GM12864 (cell line): ENCODE results near the gene ID1.

Experiments used
- DNase-seq: peaks from one replicate; pipeline ENCODE4 v3.0.0-alpha.2; 2011; ENCODE audit warnings: low read depth
- H3K4me3 ChIP-seq: 2 replicates; pipeline ENCODE4 v1.5.1; 2011; ENCODE audit warnings: mild to moderate bottlenecking, low read depth, low read length, control low read depth
- CTCF ChIP-seq: IDR thresholded peaks from 2 replicates; pipeline ENCODE4 v1.5.1; 2011; ENCODE audit warnings: low read depth, mild to moderate bottlenecking, moderate library complexity, low read length, control low read depth, inconsistent platforms; ENCODE audit errors: missing control alignments

Gene ID1

GRCh38 chr20:31605031-31605901, at the start of gene ID1:
Gene ID1 (plus strand): TSS chr20:31605289. CDS start chr20:31605388, 99 bp downstream.
- no peak for TF ChIP-seq CTCF
- H3K4me3 ChIP-seq: peak within 1 kb of the TSS; percentile 59
- peak; percentile 36 for DNase-seq

GRCh38 chr20:31559704-31560093, 45.4 kb upstream of the ID1 start:
- H3K4me3 ChIP-seq: no peak overlapping the region
- DNase-seq: no peak
- TF ChIP-seq CTCF: no peak

- H3K4me3 ChIP-seq: no peak overlapping the region
- peak; percentile 91 for TF ChIP-seq CTCF
- DNase-seq: no peak
Observed at GRCh38 chr20:31560094-31560745, 44.9 kb upstream of the ID1 start.

GRCh38 chr20:31560746-31561598, 44.1 kb upstream of the ID1 start:
- DNase-seq: no peak
- H3K4me3 ChIP-seq: no peak overlapping the region
- TF ChIP-seq CTCF: no peak

- H3K4me3 ChIP-seq: no peak overlapping the region
- no peak for DNase-seq
- no peak for TF ChIP-seq CTCF
Observed at GRCh38 chr20:31562241-31562640, 42.8 kb upstream of the ID1 start.

GRCh38 chr20:31564284-31564683, 40.8 kb upstream of the ID1 start:
- no peak for TF ChIP-seq CTCF
- H3K4me3 ChIP-seq: no peak overlapping the region

More at GRCh38 chr20:31564284-31564683, 40.8 kb upstream of the ID1 start:
- DNase-seq: no peak
